Measurements from ENCODE around the gene MORN4.
"Not testable (repeated sequence)": the region's sequence is repeated elsewhere in the genome, so short reads cannot be mapped to it uniquely, and the experiment has no call there.

MORN4 gene

GRCh38 chr10:97648562-97649404 lies 15.5 kb upstream of the MORN4 start:
- DNase-seq (ENCODE audit: low spot score) = peak; percentile 65

DNA sequence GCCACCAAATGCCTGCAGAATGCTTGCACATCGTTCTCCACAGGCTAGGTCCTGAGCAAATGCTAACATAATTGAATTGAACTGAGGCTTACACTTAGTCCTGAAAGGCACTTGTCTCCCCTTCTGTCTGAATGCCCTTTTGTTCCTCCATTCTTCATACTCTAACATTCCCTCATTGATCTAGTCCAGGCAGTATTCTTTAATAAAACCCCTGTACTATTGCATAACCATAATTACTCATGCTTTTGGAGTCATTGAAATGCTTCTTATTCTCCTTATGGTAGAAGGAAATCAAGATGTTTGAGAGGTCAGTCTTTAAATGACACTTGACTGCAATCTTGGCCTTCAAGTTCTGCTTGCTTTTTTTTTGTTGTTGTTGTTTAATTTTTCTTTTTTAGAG lies 14.3 kb upstream of the MORN4 start:
- no peak for DNase-seq (ENCODE audit: low spot score)
- Histone ChIP-seq H3K27me3 (ENCODE audit: insufficient read depth, poor library complexity, severe bottlenecking) (no peaks in the 10 kb centered on the region), H3K36me3 (ENCODE audit: low read depth) (peaks cover 82% of the 10 kb centered on the region), H3K4me3 (ENCODE audit: severe bottlenecking) (no peak overlapping the region), H3K27ac (ENCODE audit: poor library complexity, severe bottlenecking) (peak overlapping the region; percentile 99), H3K9me3 (ENCODE audit: severe bottlenecking) (no peaks in the 10 kb centered on the region), H3K4me1 (ENCODE audit: insufficient read depth, poor library complexity, severe bottlenecking) (peaks cover 64% of the 10 kb centered on the region)
- TF ChIP-seq, protein P1, sequence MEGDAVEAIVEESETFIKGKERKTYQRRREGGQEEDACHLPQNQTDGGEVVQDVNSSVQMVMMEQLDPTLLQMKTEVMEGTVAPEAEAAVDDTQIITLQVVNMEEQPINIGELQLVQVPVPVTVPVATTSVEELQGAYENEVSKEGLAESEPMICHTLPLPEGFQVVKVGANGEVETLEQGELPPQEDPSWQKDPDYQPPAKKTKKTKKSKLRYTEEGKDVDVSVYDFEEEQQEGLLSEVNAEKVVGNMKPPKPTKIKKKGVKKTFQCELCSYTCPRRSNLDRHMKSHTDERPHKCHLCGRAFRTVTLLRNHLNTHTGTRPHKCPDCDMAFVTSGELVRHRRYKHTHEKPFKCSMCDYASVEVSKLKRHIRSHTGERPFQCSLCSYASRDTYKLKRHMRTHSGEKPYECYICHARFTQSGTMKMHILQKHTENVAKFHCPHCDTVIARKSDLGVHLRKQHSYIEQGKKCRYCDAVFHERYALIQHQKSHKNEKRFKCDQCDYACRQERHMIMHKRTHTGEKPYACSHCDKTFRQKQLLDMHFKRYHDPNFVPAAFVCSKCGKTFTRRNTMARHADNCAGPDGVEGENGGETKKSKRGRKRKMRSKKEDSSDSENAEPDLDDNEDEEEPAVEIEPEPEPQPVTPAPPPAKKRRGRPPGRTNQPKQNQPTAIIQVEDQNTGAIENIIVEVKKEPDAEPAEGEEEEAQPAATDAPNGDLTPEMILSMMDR (IDR thresholded peaks at IDR 0.05; ENCODE audit: poor library complexity, severe bottlenecking) = no peak
- ATAC-seq (ENCODE audit: low read depth) = peak; percentile 31; the same call in 2 of the 3 replicates

More at GRCh38 chr10:97648562-97649404, 15.5 kb upstream of the MORN4 start:
- H3K4me1 ChIP-seq (ENCODE audit: insufficient read depth, poor library complexity, severe bottlenecking) = peaks cover 59% of the 10 kb centered on the region
- H3K4me3 ChIP-seq (ENCODE audit: severe bottlenecking) = no peak overlapping the region
- peak overlapping the region; percentile 99 for H3K27ac ChIP-seq (ENCODE audit: poor library complexity, severe bottlenecking)
- no peaks in the 10 kb centered on the region for H3K9me3 ChIP-seq (ENCODE audit: severe bottlenecking)
- H3K36me3 ChIP-seq (ENCODE audit: low read depth) = peaks cover 85% of the 10 kb centered on the region
- TF ChIP-seq, protein P1 (IDR thresholded peaks at IDR 0.05; ENCODE audit: poor library complexity, severe bottlenecking) = no peak
- H3K27me3 ChIP-seq (ENCODE audit: insufficient read depth, poor library complexity, severe bottlenecking) = no peaks in the 10 kb centered on the region
- ATAC-seq (ENCODE audit: low read depth) = peak; percentile 79

DNA sequence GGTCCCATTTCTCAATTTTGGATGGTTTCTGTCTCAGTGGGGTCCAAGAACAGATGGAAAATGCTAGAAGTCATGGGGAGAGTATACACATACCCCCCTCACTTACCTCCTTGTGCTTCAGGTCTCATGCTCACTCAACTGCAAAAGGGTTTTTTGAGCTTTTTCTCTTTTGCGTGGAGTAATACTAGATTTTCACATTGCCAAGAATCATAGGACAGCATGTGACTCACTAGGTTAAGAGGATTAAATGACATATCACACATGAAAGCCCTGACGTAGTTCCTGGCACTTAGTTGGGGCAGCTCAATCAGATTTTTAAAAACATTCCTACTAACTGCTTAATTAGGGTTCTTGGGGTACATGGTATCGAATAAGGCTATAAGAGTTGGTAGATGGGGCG lies 11.6 kb upstream of the MORN4 start:
- peaks cover 58% of the 10 kb centered on the region for H3K36me3 ChIP-seq (ENCODE audit: low read depth)
- no peaks in the 10 kb centered on the region for H3K9me3 ChIP-seq (ENCODE audit: severe bottlenecking)
- TF ChIP-seq, protein P1 (IDR thresholded peaks at IDR 0.05; ENCODE audit: poor library complexity, severe bottlenecking) = no peak
- ATAC-seq (ENCODE audit: low read depth) = no peak
- no peak for DNase-seq (ENCODE audit: low spot score)
- H3K4me1 ChIP-seq (ENCODE audit: insufficient read depth, poor library complexity, severe bottlenecking) = peaks cover 41% of the 10 kb centered on the region
- peak overlapping the region; percentile 9 for H3K27ac ChIP-seq (ENCODE audit: poor library complexity, severe bottlenecking)
- no peaks in the 10 kb centered on the region for H3K27me3 ChIP-seq (ENCODE audit: insufficient read depth, poor library complexity, severe bottlenecking)
- no peak overlapping the region for H3K4me3 ChIP-seq (ENCODE audit: severe bottlenecking)

DNA sequence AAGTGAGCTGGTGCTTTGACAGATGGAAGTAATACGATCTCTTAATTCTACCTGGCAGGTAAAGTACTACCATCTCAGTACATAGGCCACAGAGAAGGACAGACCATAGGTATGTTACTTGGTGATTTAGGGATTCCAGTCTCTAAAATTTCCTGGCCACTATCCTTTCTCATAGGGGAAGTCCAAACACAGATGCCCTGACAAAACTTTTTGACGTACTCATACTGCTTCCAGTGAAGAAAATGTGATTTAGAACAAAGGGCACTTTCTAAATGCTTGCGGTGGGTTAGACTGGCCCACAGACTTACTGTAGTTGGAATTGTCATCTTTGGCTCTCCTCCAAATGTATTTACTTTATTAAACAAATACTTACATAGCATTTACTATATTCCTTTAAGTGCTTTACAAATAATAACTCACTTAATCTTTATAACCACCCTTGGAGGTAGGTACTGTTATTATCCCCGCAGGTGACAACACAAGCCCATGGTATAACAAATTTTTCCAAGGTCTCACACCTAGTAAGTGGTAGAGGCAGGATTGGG lies 10.2 kb upstream of the MORN4 start:
- H3K4me1 ChIP-seq (ENCODE audit: insufficient read depth, poor library complexity, severe bottlenecking) = peaks cover 27% of the 10 kb centered on the region
- H3K27me3 ChIP-seq (ENCODE audit: insufficient read depth, poor library complexity, severe bottlenecking) = no peaks in the 10 kb centered on the region
- no peak for DNase-seq (ENCODE audit: low spot score)
- TF ChIP-seq, protein P1 (IDR thresholded peaks at IDR 0.05; ENCODE audit: poor library complexity, severe bottlenecking) = no peak
- peaks cover 52% of the 10 kb centered on the region for H3K36me3 ChIP-seq (ENCODE audit: low read depth)
- no peak for ATAC-seq (ENCODE audit: low read depth)
- H3K27ac ChIP-seq (ENCODE audit: poor library complexity, severe bottlenecking) = peak overlapping the region; percentile 73
- no peaks in the 10 kb centered on the region for H3K9me3 ChIP-seq (ENCODE audit: severe bottlenecking)
- no peak overlapping the region for H3K4me3 ChIP-seq (ENCODE audit: severe bottlenecking)

DNA sequence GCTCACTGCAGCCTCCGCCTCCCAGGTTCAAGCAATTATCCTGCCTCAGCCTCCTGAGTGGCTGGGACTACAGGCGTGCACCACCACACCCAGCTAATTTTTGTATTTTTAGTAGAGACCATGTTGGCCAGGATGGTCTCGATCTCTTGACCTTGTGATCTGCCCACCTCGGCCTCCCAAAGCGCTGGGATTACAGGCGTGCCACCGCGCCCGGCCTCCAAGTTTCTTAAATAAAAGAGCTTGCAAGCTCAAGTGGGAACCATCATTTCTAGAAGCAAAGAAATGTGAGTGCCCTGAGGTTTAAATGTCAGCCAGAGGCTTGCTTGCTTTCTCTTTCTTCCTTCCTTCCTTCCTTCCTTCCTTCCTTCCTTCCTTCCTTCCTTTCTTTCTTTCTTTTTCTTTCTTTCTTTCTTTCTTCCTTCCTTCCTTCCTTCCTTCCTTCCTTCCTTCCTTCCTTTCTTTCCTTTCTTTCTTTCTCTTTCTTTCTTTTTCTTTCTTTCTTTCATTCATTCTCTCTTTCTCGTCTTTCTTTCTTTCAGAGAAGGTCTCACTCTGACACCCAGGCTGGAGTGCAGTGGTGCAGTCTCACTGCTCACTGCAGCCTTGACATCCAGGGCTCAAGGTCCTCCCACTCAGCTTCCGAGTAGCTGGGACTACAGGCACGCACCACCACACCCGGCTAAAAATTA lies 9.3 kb upstream of the MORN4 start:
- not testable (repeated sequence) for DNase-seq (ENCODE audit: low spot score); ATAC-seq (ENCODE audit: low read depth); H3K27me3 ChIP-seq (ENCODE audit: insufficient read depth, poor library complexity, severe bottlenecking); H3K9me3 ChIP-seq (ENCODE audit: severe bottlenecking)
- Histone ChIP-seq H3K4me1 (ENCODE audit: insufficient read depth, poor library complexity, severe bottlenecking) (peaks cover 18% of the 10 kb centered on the region), H3K27ac (ENCODE audit: poor library complexity, severe bottlenecking) (peak overlapping the region; percentile 73), H3K36me3 (ENCODE audit: low read depth) (peaks cover 45% of the 10 kb centered on the region), H3K4me3 (ENCODE audit: severe bottlenecking) (peak overlapping the region; percentile 87)

Measured in RWPE2 (cell line).